HepG2 (cell line): ENCODE data around the gene GSC2. TPM values are rescaled to one million over a fixed set of nuclear protein-coding genes. Genes with fewer than 3 reads are reported as not detected.
A peak's percentile ranks its signal among the peaks of the same experiment; 100 is the strongest.

ENCODE experiments used
- CCAR2 ChIP-seq: fragments of 200-400 bp; formaldehyde crosslinking; optimal IDR thresholded peaks from 2 replicates; pipeline ENCODE3; 2018; ENCODE audit warnings: low read depth, mild to moderate bottlenecking, low read length, moderate library complexity
- FLYWCH1 ChIP-seq: sonication (generic); formaldehyde crosslinking; IDR thresholded peaks from 2 replicates; pipeline ENCODE4 v1.8.1; 2023; ENCODE audit warnings: mild to moderate bottlenecking, missing genetic modification reagents
- GLI4 ChIP-seq: sonication (generic); formaldehyde crosslinking; IDR thresholded peaks from 2 replicates; pipeline ENCODE4 v1.5.1; 2020; ENCODE audit warnings: missing genetic modification reagents, mild to moderate bottlenecking, moderate library complexity, borderline replicate concordance
- HMG20A ChIP-seq: IDR thresholded peaks from 2 replicates; pipeline ENCODE4 v1.6.1; 2016; ENCODE audit warnings: borderline replicate concordance
- MATR3 ChIP-seq: sonication (generic); formaldehyde crosslinking; IDR thresholded peaks from 2 replicates; pipeline ENCODE4 v1.4.0; 2020; ENCODE audit warnings: missing genetic modification reagents
- MED1 ChIP-seq: sonication (generic); formaldehyde crosslinking; IDR thresholded peaks from 2 replicates; pipeline ENCODE4 v1.4.0; 2020; ENCODE audit warnings: missing genetic modification reagents
- MED13 ChIP-seq: sonication (generic); formaldehyde crosslinking; IDR thresholded peaks from 2 replicates; pipeline ENCODE4 v1.5.0; 2020; ENCODE audit warnings: missing genetic modification reagents
- MTA1 ChIP-seq: sonication (generic); formaldehyde crosslinking; IDR thresholded peaks from 2 replicates; pipeline ENCODE4 v1.4.0; 2020; ENCODE audit warnings: missing genetic modification reagents, mild to moderate bottlenecking, borderline replicate concordance
- NAIF1 ChIP-seq: sonication (generic); formaldehyde crosslinking; IDR thresholded peaks from 2 replicates; pipeline ENCODE4 v1.5.0; 2020; ENCODE audit warnings: mild to moderate bottlenecking, missing genetic modification reagents, borderline replicate concordance
- NPAS2 ChIP-seq: sonication (generic); formaldehyde crosslinking; IDR thresholded peaks from 2 replicates; pipeline ENCODE4 v1.8.0; 2022; ENCODE audit warnings: mild to moderate bottlenecking, missing genetic modification reagents, borderline replicate concordance
- PCBP2 ChIP-seq: fragments of 200-400 bp; formaldehyde crosslinking; optimal IDR thresholded peaks from 2 replicates; pipeline ENCODE3; 2018; ENCODE audit warnings: low read length, low read depth; ENCODE audit not compliant: poor library complexity, severe bottlenecking
- PHF21A ChIP-seq: sonication (generic); formaldehyde crosslinking; IDR thresholded peaks from 2 replicates; pipeline ENCODE4 v1.5.0; 2020; ENCODE audit warnings: mild to moderate bottlenecking, missing genetic modification reagents
- SMAD3 ChIP-seq: sonication (generic); formaldehyde crosslinking; IDR thresholded peaks from 2 replicates; pipeline ENCODE4 v1.4.0; 2020; ENCODE audit warnings: missing genetic modification reagents
- SOX5 ChIP-seq: IDR thresholded peaks from 2 replicates; pipeline ENCODE4 v1.6.1; 2016; ENCODE audit warnings: borderline replicate concordance
- TBL1XR1 ChIP-seq: fragments of 150-350 bp; IDR thresholded peaks from 2 replicates; pipeline ENCODE4 v1.6.1; 2014; ENCODE audit warnings: borderline replicate concordance, low read length; ENCODE audit not compliant: partially characterized antibody
- TP53 ChIP-seq: sonication (generic); formaldehyde crosslinking; conservative IDR thresholded peaks from 2 replicates; pipeline ENCODE4 v1.4.0; 2020; ENCODE audit warnings: missing genetic modification reagents
- ZNF350 ChIP-seq: sonication (generic); formaldehyde crosslinking; IDR thresholded peaks from 2 replicates; pipeline ENCODE4 v1.4.0; 2020; ENCODE audit warnings: mild to moderate bottlenecking, low read depth, missing genetic modification reagents, borderline replicate concordance
- ZNF605 ChIP-seq: sonication (generic); formaldehyde crosslinking; IDR thresholded peaks from 2 replicates; pipeline ENCODE4 v1.8.0; 2022; ENCODE audit warnings: mild to moderate bottlenecking, missing genetic modification reagents
- polyA plus RNA-seq, 8 experiments: library from polyadenylated mRNA; depleted of rRNA in 3 of 8; stranded (reverse) in 7 of 8; unstranded in 1 of 8; fragments of >200 nt; fragmentation: Illumina TruSeq in 4 of 8; extraction: Trizol in 4 of 8; gene quantifications; 2 replicates each; pipeline versions ENCODE4 v1.2.1 to v1.2.3, GENCODE V29; 2011 to 2016; ENCODE audit warnings: low read depth in 4 of 8, missing spikeins in 1 of 8, mixed read lengths in 1 of 8; ENCODE audit not compliant: insufficient read depth in 1 of 8
- total RNA-seq, 5 experiments: library from RNA; depleted of rRNA; stranded (reverse); fragments of >200 nt; fragmentation: Illumina TruSeq; extraction: Trizol; gene quantifications; 2 replicates each; pipeline ENCODE4 v1.2.3, GENCODE V29; 2016; ENCODE audit warnings: low read depth in 1 of 5
- TF ChIP-seq, protein P1 (sequence below): sonication (generic); formaldehyde crosslinking; IDR thresholded peaks from 2 replicates; pipeline ENCODE4 v1.8.1; 2023; ENCODE audit warnings: mild to moderate bottlenecking, missing genetic modification reagents
- TF ChIP-seq, protein P2 (sequence below): IDR thresholded peaks from 2 replicates; pipeline ENCODE4 v1.6.1; 2016; ENCODE audit warnings: control low read depth
- TF ChIP-seq, protein P3 (sequence below): sonication (generic); formaldehyde crosslinking; IDR thresholded peaks from 2 replicates; pipeline ENCODE4 v1.8.1; 2023; ENCODE audit warnings: mild to moderate bottlenecking, moderate library complexity, missing genetic modification reagents
- TF ChIP-seq, protein P4 (sequence below): sonication (generic); formaldehyde crosslinking; IDR thresholded peaks from 2 replicates; pipeline ENCODE4 v1.4.0; 2020; ENCODE audit warnings: mild to moderate bottlenecking, missing genetic modification reagents
- TF ChIP-seq, protein P5 (sequence below): sonication (generic); formaldehyde crosslinking; IDR thresholded peaks from 2 replicates; pipeline ENCODE4 v1.5.0; 2020; ENCODE audit warnings: mild to moderate bottlenecking, missing genetic modification reagents
- TF ChIP-seq, protein P6 (sequence below): sonication (generic); formaldehyde crosslinking; IDR thresholded peaks from 2 replicates; pipeline ENCODE4 v1.8.1; 2023; ENCODE audit warnings: missing genetic modification reagents, mild to moderate bottlenecking, borderline replicate concordance

GSC2 gene
- total and polyA plus RNA-seq, 2 of the 13 experiments (the other 11 are each of a cell fraction or from before 2014, with no cell fraction given), result not detected

DNA sequence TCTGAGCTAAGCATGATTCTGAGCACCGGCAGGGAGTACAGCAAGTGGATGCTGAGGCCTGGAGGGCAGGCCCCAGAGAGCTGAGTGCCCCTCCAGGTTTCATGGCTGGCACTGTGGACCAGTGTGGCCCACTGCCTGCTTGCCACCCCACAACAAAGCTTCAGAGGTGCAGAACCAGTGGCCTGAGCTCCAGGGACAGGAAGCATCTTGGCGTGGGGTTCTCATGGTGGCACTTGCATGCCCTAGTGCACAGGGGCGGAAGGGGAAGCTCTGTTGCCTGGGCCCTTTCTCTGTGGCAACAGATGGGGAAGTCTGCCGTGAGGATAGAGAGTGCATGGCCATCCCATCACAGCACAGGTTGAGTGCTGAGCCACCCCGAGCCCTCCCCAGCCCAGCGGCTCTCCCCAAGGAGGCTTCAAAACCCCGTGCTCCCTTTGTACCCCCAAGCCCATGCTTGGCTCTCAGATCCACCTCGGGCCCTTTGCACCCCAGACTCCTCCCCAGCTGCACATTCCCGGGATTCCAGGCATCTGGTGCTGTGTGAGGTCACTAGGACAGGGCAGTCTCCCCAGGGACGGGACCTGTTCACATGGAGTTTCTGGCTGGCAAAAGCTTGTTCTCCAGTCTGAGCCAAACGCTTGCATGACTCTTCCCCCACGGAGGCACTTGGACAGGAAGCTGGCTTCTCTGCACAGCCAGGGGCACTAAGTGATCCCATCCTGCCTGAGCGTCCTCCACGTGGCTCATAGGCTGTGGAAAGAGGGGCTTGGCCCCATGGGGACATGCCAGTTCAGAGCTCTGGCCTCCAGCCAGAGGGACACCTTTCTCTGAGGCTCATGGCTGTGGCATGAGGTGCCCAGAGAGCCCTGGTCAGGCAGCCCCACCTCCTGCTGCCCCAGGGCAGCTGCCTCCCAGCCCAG lies 24.3 kb upstream of the GSC2 start (continued):
- TF ChIP-seq MED13 (CRISPR knock-in tag) (no peak), MED1 (CRISPR knock-in tag) (0 out of 2 replicates have a peak, but pooled peaks have one; percentile 34), SOX5 (CRISPR knock-in tag) (0 out of 2 replicates have a peak, but pooled peaks have one; percentile 9), TBL1XR1 (no peak), ZNF350 (CRISPR knock-in tag) (no peak), FLYWCH1 (CRISPR knock-in tag) (no peak), NAIF1 (CRISPR knock-in tag) (no peak), GLI4 (CRISPR knock-in tag) (no peak), NPAS2 (no peak), HMG20A (CRISPR knock-in tag) (no peak), MATR3 (no peak), SMAD3 (CRISPR knock-in tag) (no peak), TP53 (no peak), ZNF605 (no peak), PCBP2 (no peak), PHF21A (no peak), CCAR2 (no peak), MTA1 (CRISPR knock-in tag) (no peak)
- TF ChIP-seq, protein P1, sequence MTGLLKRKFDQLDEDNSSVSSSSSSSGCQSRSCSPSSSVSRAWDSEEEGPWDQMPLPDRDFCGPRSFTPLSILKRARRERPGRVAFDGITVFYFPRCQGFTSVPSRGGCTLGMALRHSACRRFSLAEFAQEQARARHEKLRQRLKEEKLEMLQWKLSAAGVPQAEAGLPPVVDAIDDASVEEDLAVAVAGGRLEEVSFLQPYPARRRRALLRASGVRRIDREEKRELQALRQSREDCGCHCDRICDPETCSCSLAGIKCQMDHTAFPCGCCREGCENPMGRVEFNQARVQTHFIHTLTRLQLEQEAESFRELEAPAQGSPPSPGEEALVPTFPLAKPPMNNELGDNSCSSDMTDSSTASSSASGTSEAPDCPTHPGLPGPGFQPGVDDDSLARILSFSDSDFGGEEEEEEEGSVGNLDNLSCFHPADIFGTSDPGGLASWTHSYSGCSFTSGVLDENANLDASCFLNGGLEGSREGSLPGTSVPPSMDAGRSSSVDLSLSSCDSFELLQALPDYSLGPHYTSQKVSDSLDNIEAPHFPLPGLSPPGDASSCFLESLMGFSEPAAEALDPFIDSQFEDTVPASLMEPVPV (CRISPR knock-in tag), result no peak
- TF ChIP-seq, protein P2, sequence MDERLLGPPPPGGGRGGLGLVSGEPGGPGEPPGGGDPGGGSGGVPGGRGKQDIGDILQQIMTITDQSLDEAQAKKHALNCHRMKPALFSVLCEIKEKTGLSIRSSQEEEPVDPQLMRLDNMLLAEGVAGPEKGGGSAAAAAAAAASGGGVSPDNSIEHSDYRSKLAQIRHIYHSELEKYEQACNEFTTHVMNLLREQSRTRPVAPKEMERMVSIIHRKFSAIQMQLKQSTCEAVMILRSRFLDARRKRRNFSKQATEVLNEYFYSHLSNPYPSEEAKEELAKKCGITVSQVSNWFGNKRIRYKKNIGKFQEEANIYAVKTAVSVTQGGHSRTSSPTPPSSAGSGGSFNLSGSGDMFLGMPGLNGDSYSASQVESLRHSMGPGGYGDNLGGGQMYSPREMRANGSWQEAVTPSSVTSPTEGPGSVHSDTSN, result no peak
- TF ChIP-seq, protein P3, sequence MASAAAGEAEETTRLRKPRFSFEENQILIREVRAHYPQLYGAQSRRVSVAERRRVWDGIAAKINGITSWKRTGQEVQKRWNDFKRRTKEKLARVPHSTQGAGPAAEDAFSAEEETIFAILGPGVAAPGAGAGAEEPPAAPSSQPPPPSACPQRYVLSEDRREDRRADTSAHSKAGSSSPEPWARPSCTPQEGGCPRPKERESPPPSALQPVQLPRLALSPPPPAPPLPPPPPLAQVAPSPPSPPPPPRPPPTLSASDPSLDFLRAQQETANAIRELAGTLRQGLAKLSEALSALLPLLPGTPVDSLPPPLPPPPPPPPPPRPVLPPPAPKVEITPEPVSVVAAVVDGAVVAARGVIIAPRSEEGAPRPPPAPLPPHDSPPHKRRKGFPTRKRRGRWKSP (CRISPR knock-in tag), result no peak
- TF ChIP-seq, protein P4, sequence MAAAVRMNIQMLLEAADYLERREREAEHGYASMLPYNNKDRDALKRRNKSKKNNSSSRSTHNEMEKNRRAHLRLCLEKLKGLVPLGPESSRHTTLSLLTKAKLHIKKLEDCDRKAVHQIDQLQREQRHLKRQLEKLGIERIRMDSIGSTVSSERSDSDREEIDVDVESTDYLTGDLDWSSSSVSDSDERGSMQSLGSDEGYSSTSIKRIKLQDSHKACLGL, result no peak
- TF ChIP-seq, protein P5, sequence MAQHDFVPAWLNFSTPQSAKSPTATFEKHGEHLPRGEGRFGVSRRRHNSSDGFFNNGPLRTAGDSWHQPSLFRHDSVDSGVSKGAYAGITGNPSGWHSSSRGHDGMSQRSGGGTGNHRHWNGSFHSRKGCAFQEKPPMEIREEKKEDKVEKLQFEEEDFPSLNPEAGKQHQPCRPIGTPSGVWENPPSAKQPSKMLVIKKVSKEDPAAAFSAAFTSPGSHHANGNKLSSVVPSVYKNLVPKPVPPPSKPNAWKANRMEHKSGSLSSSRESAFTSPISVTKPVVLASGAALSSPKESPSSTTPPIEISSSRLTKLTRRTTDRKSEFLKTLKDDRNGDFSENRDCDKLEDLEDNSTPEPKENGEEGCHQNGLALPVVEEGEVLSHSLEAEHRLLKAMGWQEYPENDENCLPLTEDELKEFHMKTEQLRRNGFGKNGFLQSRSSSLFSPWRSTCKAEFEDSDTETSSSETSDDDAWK, result no peak
- TF ChIP-seq, protein P6, sequence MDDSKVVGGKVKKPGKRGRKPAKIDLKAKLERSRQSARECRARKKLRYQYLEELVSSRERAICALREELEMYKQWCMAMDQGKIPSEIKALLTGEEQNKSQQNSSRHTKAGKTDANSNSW (CRISPR knock-in tag), result no peak
